Effector CD8-positive, alpha-beta T cell (primary cell): Measurements from ENCODE around the gene CD37.
A peak's percentile ranks its signal among the peaks of the same experiment; 100 is the strongest.
"Not testable (repeated sequence)": the region's sequence is repeated elsewhere in the genome, so short reads cannot be mapped to it uniquely, and the experiment has no call there.

ENCODE experiments used
- DNase-seq: peaks from one replicate; lab custom pipeline; 2025; lab: John Stamatoyannopoulos, UW

Gene CD37

DNA sequence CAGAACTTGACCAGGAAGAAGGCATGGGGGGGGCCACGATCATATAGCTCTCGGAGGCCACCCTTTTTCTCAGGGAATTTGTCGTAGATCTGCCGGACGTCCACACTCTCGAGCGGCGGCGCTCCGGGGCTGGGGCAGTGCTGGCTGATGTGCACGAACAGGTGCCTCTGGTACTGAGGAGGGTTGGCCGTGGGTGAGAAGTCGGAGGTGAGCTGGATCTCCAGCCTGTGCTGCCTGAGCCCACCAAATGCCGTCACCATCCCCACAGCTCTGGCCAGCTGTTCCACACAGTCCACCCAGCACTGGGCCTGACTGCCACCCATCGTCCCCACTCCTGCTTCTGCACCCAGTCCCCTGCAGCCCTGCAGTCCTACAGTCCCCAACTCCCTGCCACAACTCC lies 12.0 kb downstream of the CD37 start:
- DNase-seq = no peak

DNA sequence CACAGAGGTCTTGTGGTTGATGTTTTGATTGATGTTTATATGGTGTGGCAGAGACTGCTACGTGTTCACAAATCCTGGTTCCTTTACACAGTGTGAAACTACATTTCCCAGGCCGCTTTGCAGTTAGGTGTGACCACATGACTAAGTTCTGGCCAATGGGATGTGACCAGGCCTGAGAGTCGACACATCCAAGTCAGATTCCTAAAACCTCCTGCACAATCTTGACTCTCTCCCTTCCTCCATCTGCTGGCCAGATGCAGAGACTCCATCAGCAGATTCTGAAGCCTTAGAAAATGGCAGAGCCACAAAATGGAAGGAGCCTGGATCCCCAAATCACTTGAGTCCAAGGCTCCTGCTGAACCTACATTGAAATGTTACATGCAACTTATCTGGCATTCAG lies 12.6 kb downstream of the CD37 start:
- no peak for DNase-seq

DNA sequence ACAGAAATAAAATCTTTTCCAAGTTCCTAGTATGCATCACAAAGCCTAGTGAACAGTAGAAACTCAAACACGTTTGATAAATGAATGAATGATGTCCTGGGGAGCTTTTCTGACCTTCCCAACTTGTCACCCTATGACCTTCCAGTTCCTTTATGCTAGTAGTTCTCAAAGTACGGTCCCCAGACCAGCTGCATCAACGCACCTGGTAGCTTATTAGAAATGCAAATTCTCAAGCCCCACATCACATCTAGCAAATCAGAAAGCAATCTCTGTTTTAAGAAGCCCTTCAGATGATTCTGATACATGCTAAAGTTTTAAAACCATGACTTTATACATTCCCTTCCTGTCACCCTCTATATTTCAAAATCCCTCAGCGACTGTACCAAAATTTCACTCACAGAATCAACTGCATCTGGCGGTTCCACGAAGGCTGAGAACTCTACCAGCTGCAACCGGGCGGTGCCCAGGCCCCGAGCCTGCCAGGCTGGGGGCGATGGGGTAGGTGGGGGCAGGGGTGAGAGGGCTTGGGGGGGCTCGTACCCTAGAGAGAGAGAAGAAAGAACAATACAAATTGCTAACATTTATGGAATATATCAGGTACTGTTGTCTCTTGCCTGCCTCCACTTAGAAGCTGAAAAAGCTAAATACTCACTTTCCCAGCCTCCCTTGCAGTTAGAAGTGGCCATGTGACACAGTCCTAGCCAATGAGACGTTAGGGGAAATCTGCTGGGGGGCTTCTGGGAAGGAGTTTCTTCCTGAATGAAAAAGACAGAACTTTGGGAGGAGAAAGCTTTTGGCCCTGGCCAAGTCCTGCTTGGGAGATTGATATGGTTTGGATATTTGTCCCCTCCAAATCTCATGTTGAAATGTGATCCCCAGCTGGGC lies 13.3 kb downstream of the CD37 start:
- no peak for DNase-seq

DNA sequence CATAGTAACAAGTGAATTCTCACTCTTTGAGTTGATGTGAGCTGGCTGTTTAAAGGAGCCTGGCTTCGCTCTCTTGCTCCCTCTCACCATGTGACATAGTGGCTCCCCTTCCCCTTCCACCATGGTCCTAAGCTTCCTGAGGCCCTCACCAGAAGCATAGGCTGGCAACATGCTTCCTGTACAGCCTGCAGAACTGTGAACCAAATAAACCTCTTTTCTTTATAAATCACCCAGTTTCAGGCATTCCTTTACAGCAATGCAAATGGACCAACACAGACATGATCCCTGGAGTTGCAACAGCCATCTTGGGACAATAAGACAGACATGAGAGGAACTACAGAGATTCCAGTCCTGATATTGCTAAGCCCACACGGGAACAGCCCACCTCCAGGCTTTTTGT lies 14.4 kb downstream of the CD37 start:
- no peak for DNase-seq

DNA sequence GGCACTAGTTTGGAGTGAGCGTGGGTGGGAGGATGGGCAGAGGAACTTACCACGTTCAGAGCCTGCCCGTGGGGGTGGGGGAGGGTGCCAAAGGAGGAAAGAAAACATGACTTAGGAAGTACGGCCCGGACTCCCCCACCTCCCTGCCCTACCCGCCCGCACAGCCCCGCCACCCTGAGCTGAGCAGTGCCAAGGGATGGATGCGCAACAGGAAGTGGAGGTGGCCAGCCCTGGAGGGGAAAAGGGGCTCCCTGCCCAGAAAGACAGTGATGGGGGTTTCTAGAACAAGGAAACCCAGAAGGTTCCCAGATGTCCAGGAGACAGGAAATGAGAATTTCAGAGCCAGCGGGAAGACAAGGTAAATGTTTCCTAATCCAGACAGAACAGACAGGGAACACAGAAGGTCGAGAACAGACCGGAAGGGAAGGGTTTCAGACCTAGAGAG lies 20.7 kb downstream of the CD37 start:
- DNase-seq = no peak

DNA sequence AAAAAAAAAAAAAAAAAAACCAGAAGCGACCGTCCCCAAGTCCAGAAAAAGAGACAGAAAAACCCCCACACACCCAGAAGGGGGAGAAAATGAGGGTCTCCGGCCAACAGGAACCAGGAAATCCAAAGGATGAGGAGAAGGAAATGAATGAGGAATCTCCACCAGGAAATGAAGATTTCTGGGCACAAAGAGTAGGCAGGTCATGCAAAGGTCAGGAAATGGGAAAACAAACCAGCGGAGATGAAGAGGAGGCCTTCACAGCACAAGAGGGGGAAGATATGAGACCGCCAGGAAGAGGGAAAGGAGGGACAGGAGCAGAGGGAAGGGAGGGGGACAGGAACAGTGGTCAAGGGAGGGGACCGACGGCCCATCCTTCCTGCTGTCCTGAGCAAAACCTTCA lies 21.2 kb downstream of the CD37 start:
- no peak for DNase-seq

DNA sequence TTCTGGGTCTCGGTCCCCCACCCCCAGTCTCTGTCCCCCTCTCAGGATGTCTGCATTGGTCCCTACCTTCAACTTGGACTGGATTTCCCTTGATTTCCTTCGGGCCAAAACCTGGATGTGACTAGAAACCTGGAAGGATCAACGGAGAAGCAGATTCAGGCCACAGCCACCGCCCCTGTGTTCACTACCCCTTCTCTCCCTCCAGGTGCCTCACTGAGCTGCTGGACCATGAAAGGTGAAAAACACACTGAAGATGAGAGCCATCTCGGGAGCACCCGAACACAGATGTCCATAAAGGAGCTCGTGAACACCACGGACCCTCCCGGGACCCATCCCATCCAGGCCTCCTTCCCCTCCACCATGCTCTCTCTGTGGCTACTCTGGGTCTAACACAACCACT lies 22.0 kb downstream of the CD37 start:
- DNase-seq = no peak

DNA sequence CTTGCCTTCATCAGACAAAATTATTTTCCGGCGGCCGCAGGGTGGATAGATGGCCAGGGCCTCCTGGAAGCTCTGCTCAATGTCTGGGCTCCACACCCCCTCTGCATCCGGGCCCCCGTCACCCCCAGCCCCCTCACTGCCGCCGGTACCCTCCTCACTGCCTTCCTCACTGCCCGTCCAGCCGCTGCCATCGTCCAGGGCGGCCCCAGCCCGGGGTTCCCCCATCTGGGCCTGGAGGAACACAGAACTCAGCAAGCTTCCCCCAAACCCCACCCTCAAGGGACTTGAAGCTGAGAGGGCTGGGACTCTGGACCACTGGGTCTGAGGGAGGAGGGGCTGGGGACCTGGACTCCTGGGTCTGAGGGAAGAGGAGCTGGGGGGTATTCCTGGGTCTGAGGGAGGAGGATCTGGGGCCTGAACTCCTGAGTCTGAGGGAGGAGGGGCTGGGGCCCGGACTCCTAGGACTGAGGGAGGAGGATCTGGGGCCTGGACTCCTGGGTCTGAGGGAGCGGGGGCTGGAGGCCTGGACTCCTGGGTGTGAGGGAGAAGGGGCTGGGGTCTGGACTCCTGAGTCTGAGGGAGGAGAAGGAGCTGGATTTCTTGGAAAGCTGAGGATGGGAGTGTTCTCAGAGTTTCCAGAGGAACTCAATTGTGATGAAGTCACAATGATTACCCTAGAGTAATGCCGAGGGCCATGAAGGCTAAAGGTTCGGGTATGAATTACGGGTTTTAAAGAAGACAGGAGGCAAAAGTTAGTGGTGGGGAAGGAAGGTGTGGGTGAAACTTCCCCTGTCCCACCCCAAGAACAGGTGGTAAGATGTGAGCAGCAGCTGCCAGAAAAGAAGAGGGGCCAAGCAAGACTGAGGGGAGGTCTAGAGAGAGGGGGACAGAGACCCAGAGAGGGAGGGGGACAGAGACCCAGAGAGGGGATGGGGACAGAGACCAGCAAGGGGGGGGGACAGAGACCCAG lies 24.9 kb downstream of the CD37 start:
- no peak for DNase-seq

DNA sequence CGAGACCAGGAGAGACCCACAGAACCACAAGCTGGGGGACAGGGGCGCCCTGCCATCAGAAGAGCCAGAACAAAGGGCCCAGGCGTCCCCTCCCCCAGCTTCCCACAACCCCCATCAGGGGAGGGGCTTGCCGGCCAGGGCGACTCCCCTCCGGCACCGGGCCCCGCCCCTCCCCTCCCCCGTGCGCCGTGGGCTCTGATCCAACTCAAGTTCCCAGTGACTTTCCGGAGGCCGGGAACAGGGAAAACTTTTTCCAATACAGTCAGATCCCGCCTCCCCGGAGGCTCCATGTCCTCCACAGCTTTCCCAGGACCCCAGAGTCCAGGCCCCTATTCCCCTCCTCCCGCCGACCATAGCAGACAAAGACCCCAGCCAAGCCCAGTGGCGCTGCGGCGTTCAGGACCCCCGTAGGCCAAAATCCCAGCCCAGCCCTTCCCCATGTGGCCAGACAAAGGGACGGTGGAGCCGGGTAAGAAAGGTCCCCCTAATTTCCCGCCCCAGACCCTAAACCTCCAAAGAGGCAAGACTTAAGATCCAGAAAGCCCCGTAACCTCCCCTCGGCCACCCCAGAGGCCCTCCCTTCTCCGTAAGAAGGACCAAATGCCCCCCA lies 26.3 kb downstream of the CD37 start:
- DNase-seq = no peak

DNA sequence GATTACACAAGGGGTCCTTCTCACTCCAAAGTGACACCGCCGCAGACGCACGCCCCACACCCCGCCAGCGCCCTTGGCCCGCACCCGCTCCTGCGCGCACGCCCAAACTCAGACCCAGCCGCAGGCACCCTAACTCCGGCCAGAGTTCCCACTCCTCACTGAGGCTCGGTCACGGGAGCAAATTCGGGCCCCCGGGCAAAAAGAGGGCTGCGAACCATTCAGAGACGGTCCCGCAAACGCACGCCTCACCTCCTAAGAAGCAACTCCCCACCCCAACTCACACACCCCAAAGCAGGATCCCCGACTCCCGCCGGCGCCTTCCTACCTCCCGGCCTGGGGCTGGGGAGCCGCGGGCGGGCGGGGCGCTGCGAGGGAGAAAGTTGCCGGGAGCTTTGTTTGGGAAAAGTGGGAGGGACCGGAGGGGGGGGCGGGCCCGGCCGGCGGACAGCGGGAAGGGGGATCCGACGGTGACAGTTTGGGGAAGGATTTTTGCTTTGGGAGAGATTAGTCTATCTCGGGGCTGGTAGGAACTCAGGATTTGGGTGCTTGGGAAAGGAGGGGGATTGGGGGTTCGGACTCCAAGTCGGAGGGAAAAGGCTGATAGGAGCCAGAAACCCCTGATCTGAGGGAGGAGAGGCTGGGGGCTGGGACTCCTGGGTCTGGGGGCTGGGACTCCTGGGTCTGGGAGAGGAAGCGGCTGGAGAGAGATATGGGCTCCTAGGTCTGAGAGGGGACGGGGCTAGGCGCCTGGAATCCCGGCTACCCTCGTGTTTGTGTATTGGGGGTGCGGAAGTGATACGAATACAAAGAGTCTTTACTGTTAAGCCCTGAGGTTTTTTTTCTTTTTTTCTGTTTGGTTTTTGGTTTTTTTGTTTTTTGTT lies 27.1 kb downstream of the CD37 start, which contains the start of gene TEAD2:
Gene TEAD2, minus strand, starts transcription at position 369 of the 881 bp plus-strand sequence. CDS start 2,341 bp downstream, outside the sequence.
- no peak for DNase-seq

DNA sequence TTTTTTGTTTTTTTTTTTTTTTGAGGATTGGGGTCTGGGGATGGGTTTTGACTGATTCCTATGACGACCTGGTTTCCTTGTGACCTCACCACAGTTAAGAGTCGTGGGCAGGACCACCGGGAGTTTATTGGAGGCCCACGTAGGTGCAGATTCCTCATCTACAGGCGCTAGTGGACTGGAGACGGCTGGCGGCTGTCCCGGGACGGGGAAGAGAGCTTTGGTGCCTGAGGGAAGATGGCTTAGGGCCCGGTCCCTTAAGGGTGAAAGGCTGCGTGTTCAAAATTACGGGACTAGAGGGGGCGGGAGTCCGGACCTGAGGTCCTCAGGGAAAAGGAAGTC lies 27.7 kb downstream of the CD37 start:
- no peak for DNase-seq

DNA sequence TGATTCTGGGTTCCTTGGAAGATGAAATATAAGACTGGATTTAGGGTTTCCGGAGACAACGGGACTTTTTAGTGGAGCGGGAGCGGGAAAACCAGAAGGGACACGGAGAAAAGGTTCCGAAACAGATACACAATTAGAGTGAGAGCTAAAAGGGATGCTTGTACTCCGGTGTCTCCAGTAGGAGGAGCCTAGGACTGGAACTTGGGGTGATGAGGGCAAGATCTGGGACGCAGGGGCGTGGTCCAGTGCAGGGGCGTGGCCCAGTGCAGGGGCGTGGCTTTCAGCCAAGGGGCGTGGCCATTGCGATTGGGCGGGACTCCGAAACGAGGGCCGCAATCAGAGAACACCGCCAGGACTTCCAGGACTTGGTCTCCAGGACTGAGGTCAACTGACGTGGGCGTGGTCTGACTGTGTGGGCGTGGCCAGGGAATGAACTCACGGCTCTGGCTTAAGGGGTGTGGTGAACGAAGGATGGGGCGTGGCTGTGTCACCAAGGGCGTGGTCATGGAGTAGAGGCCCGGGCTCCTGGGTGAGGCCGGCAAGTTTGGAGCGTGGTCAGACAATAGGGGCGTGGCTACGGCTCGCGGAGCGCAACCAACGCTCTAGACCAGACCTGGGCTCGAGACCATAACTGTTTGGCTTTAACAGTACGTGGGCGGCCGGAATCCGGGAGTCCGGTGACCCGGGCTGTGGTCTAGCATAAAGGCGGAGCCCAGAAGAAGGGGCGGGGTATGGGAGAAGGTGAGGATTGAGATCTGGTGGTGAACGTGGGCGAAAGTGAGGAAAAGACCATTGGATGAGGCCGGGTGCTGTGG lies 28.3 kb downstream of the CD37 start, which contains the start of gene DKKL1:
Gene DKKL1, plus strand, starts transcription at position 610 of the 815 bp plus-strand sequence. Its CDS starts 122 bp downstream, at position 732.
- peak; percentile 51 for DNase-seq

DNA sequence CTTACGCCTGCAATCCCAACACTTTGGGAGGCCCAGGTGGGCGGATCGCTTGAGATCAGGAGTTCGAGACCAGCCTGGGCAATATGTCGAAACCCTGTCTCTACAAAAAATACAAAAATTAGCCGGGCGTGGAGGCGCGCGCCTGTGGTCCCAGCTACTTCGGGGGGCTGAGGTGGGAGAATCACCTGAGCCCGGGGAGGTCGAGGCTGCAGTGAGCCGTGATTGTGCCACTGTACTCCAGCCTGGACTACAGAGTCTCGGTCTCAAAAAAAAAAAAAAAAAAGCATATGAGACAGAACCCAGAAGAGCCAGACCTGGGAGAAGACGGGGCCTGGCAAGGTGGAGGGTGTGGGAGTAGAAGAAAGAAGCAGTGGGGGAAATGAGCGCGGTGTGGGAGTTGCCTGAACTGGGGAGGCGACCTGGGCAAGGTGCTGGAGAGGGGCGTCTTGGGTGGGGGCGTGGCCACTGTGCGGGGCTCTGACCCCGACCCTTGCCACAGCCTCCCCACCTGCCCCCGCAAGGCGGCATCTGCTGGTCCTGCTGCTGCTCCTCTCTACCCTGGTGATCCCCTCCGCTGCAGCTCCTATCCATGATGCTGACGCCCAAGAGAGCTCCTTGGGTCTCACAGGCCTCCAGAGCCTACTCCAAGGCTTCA lies 29.0 kb downstream of the CD37 start:
- DNase-seq = no peak

DNA sequence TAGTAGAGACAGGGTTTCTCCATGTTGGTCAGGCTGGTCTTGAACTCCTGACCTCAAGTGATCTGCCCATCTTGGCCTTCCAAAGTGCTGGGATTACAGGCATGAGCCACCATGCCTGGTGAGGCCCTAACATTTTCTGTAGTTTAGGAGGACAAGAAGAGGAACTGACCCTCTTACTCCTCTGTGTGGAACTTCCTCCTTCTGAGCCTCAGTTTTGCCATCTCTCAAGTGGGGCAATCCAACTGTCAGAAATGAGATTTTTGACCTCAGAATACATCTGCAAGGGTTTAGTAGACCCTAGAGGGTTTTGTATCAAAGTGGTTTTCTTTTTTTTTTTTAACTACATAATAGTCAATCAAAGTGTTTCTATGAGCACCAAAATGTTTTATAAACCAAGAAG lies 30.9 kb downstream of the CD37 start:
- DNase-seq = no peak

DNA sequence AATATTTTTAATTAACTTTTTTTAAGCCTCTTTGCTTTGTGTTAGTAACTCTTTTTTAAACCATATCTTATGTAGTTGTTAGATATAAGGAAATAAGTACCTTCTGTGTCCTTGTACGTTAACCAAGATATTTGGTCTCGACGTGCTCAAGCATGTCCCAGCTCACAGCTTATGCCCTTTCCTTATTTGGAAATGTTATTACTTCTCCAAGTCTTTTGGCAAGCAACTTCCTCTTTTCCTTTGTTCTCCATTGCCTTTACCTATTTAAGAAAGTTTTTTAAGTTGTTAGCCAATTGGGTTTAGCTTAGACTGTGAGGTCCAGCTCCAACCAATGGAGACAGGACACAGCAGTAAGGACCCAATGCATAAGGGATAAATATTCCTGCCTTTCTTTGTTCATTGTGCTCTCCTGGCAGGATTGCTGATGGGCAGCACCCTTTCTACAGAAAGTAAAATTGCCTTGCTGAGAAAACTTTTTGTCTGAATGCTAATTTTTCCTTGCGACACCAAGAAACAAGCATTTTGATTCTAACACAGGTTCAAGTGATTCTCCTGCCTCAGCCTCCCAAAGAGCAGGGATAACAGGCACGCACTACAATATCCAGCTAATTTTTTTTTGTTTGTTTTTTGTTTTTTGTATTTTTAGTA lies 33.6 kb downstream of the CD37 start:
- no peak for DNase-seq

DNA sequence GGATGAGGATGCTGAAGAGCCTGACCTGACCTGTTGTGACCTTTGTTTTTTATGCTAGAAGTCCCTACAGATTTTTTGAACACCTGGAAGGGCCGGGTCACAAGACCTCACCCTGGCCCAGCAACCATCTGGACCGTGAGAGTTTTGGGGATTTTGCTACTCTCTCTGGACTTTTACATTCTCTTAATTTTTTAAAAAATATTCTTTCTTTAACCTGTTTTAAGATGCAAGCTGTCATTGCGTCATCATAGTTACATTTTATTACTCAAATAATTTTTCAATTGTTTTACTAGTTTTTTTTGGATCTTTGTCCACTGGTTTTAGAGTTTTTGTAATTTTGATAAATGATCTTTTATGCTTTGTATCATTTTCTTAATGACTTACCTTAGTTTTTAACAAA lies 36.0 kb downstream of the CD37 start:
- no peak for DNase-seq

DNA sequence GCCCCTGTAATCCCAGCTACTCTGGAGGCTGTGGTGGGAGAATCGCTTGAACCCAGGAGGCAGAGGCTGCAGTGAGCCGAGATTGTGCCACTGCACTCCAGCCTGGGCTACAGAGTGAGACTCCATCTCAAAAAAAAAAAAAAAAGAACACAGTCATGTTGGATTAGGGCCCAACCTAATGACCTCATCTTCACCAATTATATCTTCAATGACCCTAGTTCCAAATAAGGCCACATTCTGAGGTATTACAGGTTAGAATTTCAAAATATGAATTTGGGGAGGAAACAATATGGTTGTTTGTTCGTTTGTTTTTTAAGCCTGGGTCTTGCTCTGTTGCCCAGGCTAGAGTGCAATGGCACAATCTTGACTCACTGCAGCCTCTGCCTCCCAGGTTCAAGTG lies 38.0 kb downstream of the CD37 start:
- DNase-seq = not testable (repeated sequence)

DNA sequence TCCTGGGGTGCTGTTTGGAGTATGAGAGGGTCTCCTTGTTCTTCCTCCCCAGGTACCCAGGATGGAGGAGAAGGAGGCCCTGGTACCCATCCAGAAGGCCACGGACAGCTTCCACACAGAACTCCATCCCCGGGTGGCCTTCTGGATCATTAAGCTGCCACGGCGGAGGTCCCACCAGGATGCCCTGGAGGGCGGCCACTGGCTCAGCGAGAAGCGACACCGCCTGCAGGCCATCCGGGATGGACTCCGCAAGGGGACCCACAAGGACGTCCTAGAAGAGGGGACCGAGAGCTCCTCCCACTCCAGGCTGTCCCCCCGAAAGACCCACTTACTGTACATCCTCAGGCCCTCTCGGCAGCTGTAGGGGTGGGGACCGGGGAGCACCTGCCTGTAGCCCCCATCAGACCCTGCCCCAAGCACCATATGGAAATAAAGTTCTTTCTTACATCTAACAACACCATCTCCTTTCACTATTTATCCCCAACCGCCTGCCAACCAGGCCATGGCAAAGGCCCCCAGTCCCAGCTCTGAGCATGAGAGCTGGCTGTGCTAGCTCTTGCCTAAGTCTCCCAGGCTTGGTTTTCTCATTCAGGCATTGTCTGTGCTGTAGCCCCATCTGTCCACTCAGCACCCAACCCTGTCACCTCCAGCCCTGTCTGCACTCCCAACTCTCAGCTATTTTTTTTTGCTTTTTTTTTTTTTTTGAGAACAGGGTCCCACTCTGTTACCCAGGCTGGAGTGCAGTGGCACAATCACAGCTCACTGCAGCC lies 39.6 kb downstream of the CD37 start:
- no peak for DNase-seq
